ENCODE data around the gene PLAAT1. TPM values are rescaled to one million over a fixed set of nuclear protein-coding genes. Genes with fewer than 3 reads are reported as not detected.

PLAAT1 gene
- total RNA-seq, 3 donors from 2014 or later = 0.32 to 1.5 (median 0.66) TPM

- Histone ChIP-seq H3K27ac (no peak overlapping the region), H3K36me3 (no peaks in the 10 kb centered on the region), H3K4me3 (no peak overlapping the region), H3K9me3 (no peaks in the 10 kb centered on the region), H3K4me1 (no peaks in the 10 kb centered on the region), H3K27me3 (no peaks in the 10 kb centered on the region)
- TF ChIP-seq POLR2A (IDR thresholded peaks at IDR 0.05) = no peak
- TF ChIP-seq CTCF (IDR thresholded peaks at IDR 0.05) = no peak
- TF ChIP-seq POLR2AphosphoS5 (IDR thresholded peaks at IDR 0.05) = no peak
- intact Hi-C loops (cut with DNase I; ENCODE audit: low total_unique reads) = no loop called here
- no peak for DNase-seq (ENCODE audit: low spot score in 2 of 2)
These were observed 28.5 kb downstream of the PLAAT1 start for GRCh38 chr3:193269343-193270028.

GRCh38 chr3:193270451-193270850, 29.4 kb downstream of the PLAAT1 start:
- no peaks in the 10 kb centered on the region for H3K27me3 ChIP-seq
- no peak for DNase-seq (ENCODE audit: low spot score in 2 of 2)
- H3K36me3 ChIP-seq = no peaks in the 10 kb centered on the region
- H3K27ac ChIP-seq = no peak overlapping the region
- no peak overlapping the region for H3K4me3 ChIP-seq
- H3K4me1 ChIP-seq = no peaks in the 10 kb centered on the region
- H3K9me3 ChIP-seq = no peaks in the 10 kb centered on the region
- intact Hi-C loops (cut with DNase I; ENCODE audit: low total_unique reads) = no loop called here
- TF ChIP-seq CTCF (IDR thresholded peaks at IDR 0.05) = no peak
- TF ChIP-seq POLR2A (IDR thresholded peaks at IDR 0.05) = no peak
- TF ChIP-seq POLR2AphosphoS5 (IDR thresholded peaks at IDR 0.05) = no peak

GRCh38 chr3:193271101-193271840, 30.2 kb downstream of the PLAAT1 start:
- Histone ChIP-seq H3K9me3 (no peaks in the 10 kb centered on the region), H3K4me1 (no peaks in the 10 kb centered on the region), H3K36me3 (no peaks in the 10 kb centered on the region), H3K4me3 (no peak overlapping the region), H3K27ac (no peak overlapping the region), H3K27me3 (no peaks in the 10 kb centered on the region)
- DNase-seq (ENCODE audit: low spot score in 2 of 2) = no peak
- intact Hi-C loops (cut with DNase I; ENCODE audit: low total_unique reads) = no loop called here
- TF ChIP-seq POLR2AphosphoS5 (IDR thresholded peaks at IDR 0.05) (no peak), CTCF (IDR thresholded peaks at IDR 0.05) (no peak), POLR2A (IDR thresholded peaks at IDR 0.05) (no peak)

GRCh38 chr3:193292386-193292785, 51.4 kb downstream of the PLAAT1 start:
- Histone ChIP-seq H3K4me3 (no peak overlapping the region), H3K27me3 (no peaks in the 10 kb centered on the region), H3K36me3 (no peaks in the 10 kb centered on the region), H3K27ac (no peak overlapping the region), H3K9me3 (peaks cover 2 to 10% of the 10 kb centered on the region in 2 donors), H3K4me1 (no peaks in the 10 kb centered on the region)
- TF ChIP-seq CTCF (IDR thresholded peaks at IDR 0.05) = no peak
- no peak for TF ChIP-seq POLR2AphosphoS5 (IDR thresholded peaks at IDR 0.05)
- TF ChIP-seq POLR2A (IDR thresholded peaks at IDR 0.05) = no peak
- no peak for DNase-seq (ENCODE audit: low spot score in 2 of 2)
- intact Hi-C loops (cut with DNase I; ENCODE audit: low total_unique reads) = no loop called here

GRCh38 chr3:193295985-193296384, 55.0 kb downstream of the PLAAT1 start:
- no peaks in the 10 kb centered on the region for H3K4me1 ChIP-seq
- TF ChIP-seq POLR2AphosphoS5 (IDR thresholded peaks at IDR 0.05) = no peak
- intact Hi-C loops (cut with DNase I; ENCODE audit: low total_unique reads) = no loop called here
- DNase-seq (ENCODE audit: low spot score in 2 of 2) = no peak
- H3K27ac ChIP-seq = no peak overlapping the region
- no peaks in the 10 kb centered on the region for H3K36me3 ChIP-seq
- no peak overlapping the region for H3K4me3 ChIP-seq
- H3K27me3 ChIP-seq = no peaks in the 10 kb centered on the region
- peaks cover 2 to 9% of the 10 kb centered on the region in 2 donors for H3K9me3 ChIP-seq

Measured in breast epithelium (tissue), 4 donors.